Sigmoid colon (tissue), 4 donors: Measurements from ENCODE around the gene EDC4.

Source experiments
- EP300 ChIP-seq, 4 donors: sonication (generic); formaldehyde crosslinking; IDR thresholded peaks; one replicate each; pipeline ENCODE4 v1.6.1; 2017; ENCODE audit warnings: antibody characterized with exemption in 4 of 4
- POLR2A ChIP-seq, 2 donors: fragments of 450-650 bp; IDR thresholded peaks; one replicate each; pipeline ENCODE4 v1.6.1; 2016; ENCODE audit warnings: antibody characterized with exemption in 2 of 2, mild to moderate bottlenecking in 2 of 2, moderate library complexity in 2 of 2
- POLR2AphosphoS5 ChIP-seq, 4 donors: sonication (generic); formaldehyde crosslinking; IDR thresholded peaks; one replicate each; pipeline ENCODE4 v1.6.1; 2017; ENCODE audit warnings: antibody characterized with exemption in 4 of 4
- TF ChIP-seq, protein P1 (sequence below), 4 experiments: fragments of 450-650 bp in 3 of 4; fragments of 200-600 bp in 1 of 4; IDR thresholded peaks; one replicate each; pipeline ENCODE4 v1.5.1; 2016 to 2019; ENCODE audit warnings: antibody characterized with exemption in 4 of 4, mild to moderate bottlenecking in 3 of 4, moderate library complexity in 2 of 4

DNA sequence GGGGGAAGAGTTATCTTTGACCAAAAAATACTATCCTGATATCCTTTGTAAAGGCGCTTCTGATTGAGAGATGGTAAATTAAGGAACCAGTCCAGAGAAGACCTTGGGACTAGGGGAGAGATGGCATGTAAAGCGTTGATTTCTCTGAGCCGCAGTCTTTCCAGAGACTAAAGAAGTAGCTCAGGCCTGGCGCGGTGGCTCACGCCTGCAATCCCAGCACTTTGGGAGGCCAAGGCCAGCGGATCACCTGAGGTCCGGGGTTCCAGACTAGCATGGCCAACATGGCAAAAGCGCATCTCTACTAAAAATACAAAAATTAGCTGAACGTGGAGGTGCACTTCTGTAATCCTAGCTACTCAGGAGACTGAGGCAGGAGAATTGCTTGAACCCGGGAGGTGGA lies 24.7 kb upstream of the EDC4 start:
- TF ChIP-seq, protein P1, sequence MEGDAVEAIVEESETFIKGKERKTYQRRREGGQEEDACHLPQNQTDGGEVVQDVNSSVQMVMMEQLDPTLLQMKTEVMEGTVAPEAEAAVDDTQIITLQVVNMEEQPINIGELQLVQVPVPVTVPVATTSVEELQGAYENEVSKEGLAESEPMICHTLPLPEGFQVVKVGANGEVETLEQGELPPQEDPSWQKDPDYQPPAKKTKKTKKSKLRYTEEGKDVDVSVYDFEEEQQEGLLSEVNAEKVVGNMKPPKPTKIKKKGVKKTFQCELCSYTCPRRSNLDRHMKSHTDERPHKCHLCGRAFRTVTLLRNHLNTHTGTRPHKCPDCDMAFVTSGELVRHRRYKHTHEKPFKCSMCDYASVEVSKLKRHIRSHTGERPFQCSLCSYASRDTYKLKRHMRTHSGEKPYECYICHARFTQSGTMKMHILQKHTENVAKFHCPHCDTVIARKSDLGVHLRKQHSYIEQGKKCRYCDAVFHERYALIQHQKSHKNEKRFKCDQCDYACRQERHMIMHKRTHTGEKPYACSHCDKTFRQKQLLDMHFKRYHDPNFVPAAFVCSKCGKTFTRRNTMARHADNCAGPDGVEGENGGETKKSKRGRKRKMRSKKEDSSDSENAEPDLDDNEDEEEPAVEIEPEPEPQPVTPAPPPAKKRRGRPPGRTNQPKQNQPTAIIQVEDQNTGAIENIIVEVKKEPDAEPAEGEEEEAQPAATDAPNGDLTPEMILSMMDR (IDR thresholded peaks at IDR 0.05), result no peak
- TF ChIP-seq EP300 (IDR thresholded peaks at IDR 0.05), result no peak
- no peak for TF ChIP-seq POLR2A (IDR thresholded peaks at IDR 0.05)
- no peak for TF ChIP-seq POLR2AphosphoS5 (IDR thresholded peaks at IDR 0.05)
